HEK293 (cell line): Measurements from ENCODE around the gene PACS2.

ENCODE experiments used
- CTCF ChIA-PET: fragments of 350-600 bp; formaldehyde crosslinking; extraction: SDS; loops from one replicate; lab custom pipeline; 2021; ENCODE audit warnings: antibody characterized with exemption; lab: Yijun Ruan, JAX
- POLR2A ChIA-PET: fragments of 300-600 bp; formaldehyde crosslinking; extraction: SDS; loops from one replicate; lab custom pipeline; 2020; ENCODE audit warnings: antibody characterized with exemption, inconsistent platforms; lab: Yijun Ruan, JAX
- H3K27ac ChIP-seq: fragments of 200-500 bp; sonication (Bioruptor generic); 2 replicates; pipeline ENCODE4 v1.5.1; 2014; ENCODE audit warnings: low read depth, low read length, control low read depth, inconsistent platforms; ENCODE audit errors: extremely low read depth
- H3K36me3 ChIP-seq, 2 experiments: fragments of 200-500 bp in 1 of 2; sonication (Bioruptor generic) in 1 of 2; 1 replicate in 1 of 2; 2 replicates in 1 of 2; pipeline ENCODE4 v1.5.1; 2014 to 2017; ENCODE audit warnings: inconsistent platforms in 2 of 2, low read length in 2 of 2; ENCODE audit not compliant: control insufficient read depth in 2 of 2, insufficient read depth in 1 of 2
- H3K4me1 ChIP-seq: fragments of 200-500 bp; sonication (Bioruptor generic); 2 replicates; pipeline ENCODE4 v1.5.1; 2014; ENCODE audit warnings: mild to moderate bottlenecking, low read length, inconsistent platforms; ENCODE audit not compliant: control insufficient read depth, insufficient read depth
- H3K4me3 ChIP-seq: 2 replicates; pipeline ENCODE4 v1.5.1; 2011; ENCODE audit warnings: low read depth, mild to moderate bottlenecking, control low read depth, low read length, moderate library complexity
- H3K9me3 ChIP-seq: fragments of 200-500 bp; sonication (Bioruptor generic); 2 replicates; pipeline ENCODE4 v1.5.1; 2014; ENCODE audit warnings: low read depth, low read length, inconsistent platforms; ENCODE audit not compliant: control insufficient read depth, insufficient read depth
- BCL11A ChIP-seq: fragments of 450-650 bp; formaldehyde crosslinking; IDR thresholded peaks from 2 replicates; pipeline ENCODE4 v1.5.1; 2016; ENCODE audit warnings: low read depth, missing biosample characterization, missing genetic modification characterization
- BCL11B ChIP-seq: fragments of 450-650 bp; formaldehyde crosslinking; IDR thresholded peaks from 2 replicates; pipeline ENCODE4 v1.5.1; 2016; ENCODE audit warnings: low read depth, missing biosample characterization, missing genetic modification characterization
- EGR2 ChIP-seq: fragments of 450-650 bp; formaldehyde crosslinking; IDR thresholded peaks from 2 replicates; pipeline ENCODE4 v1.5.1; 2016; ENCODE audit warnings: low read depth, missing biosample characterization, missing genetic modification characterization
- GFI1B ChIP-seq: fragments of 450-650 bp; formaldehyde crosslinking; IDR thresholded peaks from 2 replicates; pipeline ENCODE4 v1.5.1; 2016; ENCODE audit warnings: missing biosample characterization, missing genetic modification characterization
- GLIS2 ChIP-seq: fragments of 450-650 bp; formaldehyde crosslinking; IDR thresholded peaks from 2 replicates; pipeline ENCODE4 v1.5.1; 2016; ENCODE audit warnings: missing biosample characterization, missing genetic modification characterization
- HOXD13 ChIP-seq: sonication (generic); formaldehyde crosslinking; IDR thresholded peaks from 2 replicates; pipeline ENCODE4 v1.8.0; 2022; ENCODE audit warnings: missing genetic modification reagents, borderline replicate concordance
- KLF17 ChIP-seq: fragments of 450-650 bp; formaldehyde crosslinking; IDR thresholded peaks from 2 replicates; pipeline ENCODE4 v1.5.1; 2016; ENCODE audit warnings: missing biosample characterization, missing genetic modification characterization
- PATZ1 ChIP-seq: fragments of 450-650 bp; formaldehyde crosslinking; IDR thresholded peaks from 2 replicates; pipeline ENCODE4 v1.5.1; 2016; ENCODE audit warnings: missing biosample characterization, missing genetic modification characterization
- ZBTB17 ChIP-seq: fragments of 450-650 bp; formaldehyde crosslinking; IDR thresholded peaks from 2 replicates; pipeline ENCODE4 v1.5.1; 2016; ENCODE audit warnings: missing biosample characterization, missing genetic modification characterization
- ZBTB20 ChIP-seq: fragments of 450-650 bp; formaldehyde crosslinking; IDR thresholded peaks from 2 replicates; pipeline ENCODE4 v1.5.1; 2016; ENCODE audit warnings: missing biosample characterization, missing genetic modification characterization
- ZBTB8A ChIP-seq: fragments of 450-650 bp; formaldehyde crosslinking; IDR thresholded peaks from 2 replicates; pipeline ENCODE4 v1.5.1; 2016; ENCODE audit warnings: missing biosample characterization, missing genetic modification characterization
- ZFHX2 ChIP-seq: fragments of 450-650 bp; formaldehyde crosslinking; conservative IDR thresholded peaks from 2 replicates; pipeline ENCODE4 v1.5.1; 2016; ENCODE audit warnings: missing biosample characterization, missing genetic modification characterization
- ZNF155 ChIP-seq: fragments of 450-650 bp; formaldehyde crosslinking; IDR thresholded peaks from 2 replicates; pipeline ENCODE4 v1.5.1; 2016; ENCODE audit warnings: missing biosample characterization, missing genetic modification characterization
- ZNF354C ChIP-seq: fragments of 450-650 bp; formaldehyde crosslinking; IDR thresholded peaks from 2 replicates; pipeline ENCODE4 v1.5.1; 2016; ENCODE audit warnings: missing biosample characterization, missing genetic modification characterization, low read depth, borderline replicate concordance
- ZNF394 ChIP-seq: fragments of 450-650 bp; formaldehyde crosslinking; IDR thresholded peaks from 2 replicates; pipeline ENCODE4 v1.5.1; 2016; ENCODE audit warnings: missing biosample characterization, missing genetic modification characterization, mild to moderate bottlenecking, moderate library complexity, borderline replicate concordance
- ZNF501 ChIP-seq: fragments of 450-650 bp; formaldehyde crosslinking; IDR thresholded peaks from 2 replicates; pipeline ENCODE4 v1.5.1; 2016; ENCODE audit warnings: missing biosample characterization, missing genetic modification characterization
- ZNF600 ChIP-seq: fragments of 450-650 bp; formaldehyde crosslinking; IDR thresholded peaks from 2 replicates; pipeline ENCODE4 v1.5.1; 2016; ENCODE audit warnings: missing biosample characterization, missing genetic modification characterization
- ZNF629 ChIP-seq: fragments of 450-650 bp; formaldehyde crosslinking; IDR thresholded peaks from 2 replicates; pipeline ENCODE4 v1.5.1; 2017; ENCODE audit warnings: missing biosample characterization, missing genetic modification characterization
- ZNF660 ChIP-seq: fragments of 450-650 bp; IDR thresholded peaks from 2 replicates; pipeline ENCODE4 v1.5.1; 2018; ENCODE audit warnings: missing biosample characterization, mild to moderate bottlenecking, missing genetic modification characterization
- ZNF664 ChIP-seq: fragments of 450-650 bp; formaldehyde crosslinking; IDR thresholded peaks from 2 replicates; pipeline ENCODE4 v1.5.1; 2016; ENCODE audit warnings: missing biosample characterization, missing genetic modification characterization
- ZNF677 ChIP-seq: fragments of 450-650 bp; IDR thresholded peaks from 2 replicates; pipeline ENCODE4 v1.5.0; 2018; ENCODE audit warnings: missing biosample characterization, mild to moderate bottlenecking, missing genetic modification characterization, moderate library complexity
- ZNF692 ChIP-seq: fragments of 450-650 bp; formaldehyde crosslinking; IDR thresholded peaks from 2 replicates; pipeline ENCODE4 v1.5.1; 2016; ENCODE audit warnings: missing biosample characterization, missing genetic modification characterization
- ZNF768 ChIP-seq: fragments of 450-650 bp; formaldehyde crosslinking; IDR thresholded peaks from 2 replicates; pipeline ENCODE4 v1.5.1; 2018; ENCODE audit warnings: missing biosample characterization, mild to moderate bottlenecking, missing genetic modification characterization
- ZNF776 ChIP-seq: fragments of 450-650 bp; formaldehyde crosslinking; IDR thresholded peaks from 2 replicates; pipeline ENCODE4 v1.5.0; 2017; ENCODE audit warnings: missing biosample characterization, missing genetic modification characterization, borderline replicate concordance
- ZNF791 ChIP-seq: fragments of 450-650 bp; formaldehyde crosslinking; IDR thresholded peaks from 2 replicates; pipeline ENCODE4 v1.5.1; 2016; ENCODE audit warnings: missing biosample characterization, missing genetic modification characterization
- ZSCAN30 ChIP-seq: fragments of 450-650 bp; IDR thresholded peaks from 2 replicates; pipeline ENCODE4 v1.5.1; 2018; ENCODE audit warnings: missing biosample characterization, mild to moderate bottlenecking, missing genetic modification characterization, moderate library complexity

The PACS2 gene

GRCh38 chr14:105420974-105421674 is 106.6 kb downstream of the PACS2 start (continued):
- TF ChIP-seq ZNF629 (tag by site-specific recombination) (no peak), ZNF155 (tag by site-specific recombination) (no peak), ZBTB8A (tag by site-specific recombination) (no peak), BCL11A (tag by site-specific recombination) (0 out of 2 replicates have a peak, but pooled peaks have one; percentile 60), ZNF394 (no peak), BCL11B (tag by site-specific recombination) (peak; percentile 79; the same call in 1 of the 2 replicates), ZNF501 (no peak), ZNF791 (tag by site-specific recombination) (no peak), GFI1B (no peak), ZSCAN30 (tag by site-specific recombination) (no peak), PATZ1 (tag by site-specific recombination) (peak; percentile 32; the same call in 1 of the 2 replicates)

- Histone ChIP-seq H3K4me1 (peaks cover 10% of the 10 kb centered on the region), H3K4me3 (no peak overlapping the region), H3K36me3 (peaks cover 4 to 46% of the 10 kb centered on the region in 2 experiments; a peak in 2 of 3 replicates), H3K9me3 (no peaks in the 10 kb centered on the region), H3K27ac (peak overlapping the region; percentile 90)
- CTCF ChIA-PET = interaction anchor here (0.9 to 1.4 kb wide), 3 partner anchors 59 to 106 kb away, joined by 4 to 5 read pairs (median 4); no protein-coding TSS in a partner anchor
- POLR2A ChIA-PET = interaction anchor here (1.9 kb wide), 1 partner anchor 11 kb away, joined by 8 read pairs; no protein-coding TSS in a partner anchor
- 0 out of 2 replicates have a peak, but pooled peaks have one; percentile 0 for TF ChIP-seq PATZ1 (tag by site-specific recombination)
- peak; percentile 53 for TF ChIP-seq ZBTB8A (tag by site-specific recombination)
- TF ChIP-seq HOXD13 (CRISPR knock-in tag) = no peak
- TF ChIP-seq KLF17 = no peak
- no peak for TF ChIP-seq ZNF629 (tag by site-specific recombination)
- TF ChIP-seq ZNF155 (tag by site-specific recombination) = no peak
- TF ChIP-seq GLIS2 (tag by site-specific recombination) = peak; percentile 32; the same call in 1 of the 2 replicates
- no peak for TF ChIP-seq ZNF677 (tag by site-specific recombination)
- peak; percentile 77 for TF ChIP-seq ZNF600
- no peak for TF ChIP-seq ZNF501
- TF ChIP-seq ZFHX2 (tag by site-specific recombination) = peak; percentile 57
- no peak for TF ChIP-seq ZNF664 (tag by site-specific recombination)
- TF ChIP-seq ZNF354C = no peak
- 0 out of 2 replicates have a peak, but pooled peaks have one; percentile 9 for TF ChIP-seq EGR2
- no peak for TF ChIP-seq ZNF394
- no peak for TF ChIP-seq ZNF768 (tag by site-specific recombination)
- TF ChIP-seq ZBTB17 (tag by site-specific recombination) = no peak
- no peak; the same call in 1 of the 2 replicates for TF ChIP-seq ZNF692
- TF ChIP-seq ZNF660 (tag by site-specific recombination) = no peak
- TF ChIP-seq ZBTB20 (tag by site-specific recombination) = no peak
- TF ChIP-seq ZNF776 = no peak
These were observed 107.4 kb downstream of the PACS2 start for GRCh38 chr14:105421723-105422615.
